Colonic mucosa (tissue), 4 donors: ENCODE results near the gene MYO10. TPM values are rescaled to one million over a fixed set of nuclear protein-coding genes. Genes with fewer than 3 reads are reported as not detected.

Experiments used
- DNase-seq: peaks from one replicate; pipeline ENCODE4 v3.0.0-alpha.2; 2020
- H3K27ac ChIP-seq: fragments of 200-600 bp; one replicate; pipeline ENCODE4 v1.8.0; 2021
- H3K27me3 ChIP-seq: fragments of 200-600 bp; one replicate; pipeline ENCODE4 v1.8.0; 2021
- H3K36me3 ChIP-seq: fragments of 200-600 bp; one replicate; pipeline ENCODE4 v1.8.0; 2021
- H3K4me1 ChIP-seq: fragments of 200-600 bp; one replicate; pipeline ENCODE4 v1.8.0; 2021; ENCODE audit warnings: mild to moderate bottlenecking
- H3K4me3 ChIP-seq: fragments of 200-600 bp; one replicate; pipeline ENCODE4 v1.8.0; 2021
- H3K9ac ChIP-seq, 2 donors: one replicate each; pipeline ENCODE4 v1.7.0; 2013; ENCODE audit warnings: control low read depth in 2 of 2, low read depth in 2 of 2, low read length in 2 of 2
- H3K9me3 ChIP-seq: fragments of 200-600 bp; one replicate; pipeline ENCODE4 v1.8.0; 2021
- intact Hi-C: fragments of 100-400 bp; cut with DNase I; formaldehyde crosslinking; loops from one replicate; pipeline ENCODE4 v1.14.1; 2022
- total RNA-seq, 2 donors: library from RNA; stranded (reverse); fragmentation: NEBNext Ultra II Directional in 1 of 2; extraction: Animal tissue kit (Norgen Biotek cat#: 25700) in 1 of 2; gene quantifications; one replicate each; pipeline ENCODE4 v1.2.1, GENCODE V29; 2021
- TF ChIP-seq, protein P1 (sequence below): fragments of 200-600 bp; IDR thresholded peaks from one replicate; pipeline ENCODE4 v1.8.0; 2022; ENCODE audit warnings: antibody characterized with exemption, mild to moderate bottlenecking
- donor health status: healthy.
- donor health status: DM: no; HTN: no; CAD: no.
- donor health status: DM: no; HTN: no; CAD: no.

The MYO10 gene
- total RNA-seq, 2 donors from 2014 or later, result 57.9 to 61.9 TPM

DNA sequence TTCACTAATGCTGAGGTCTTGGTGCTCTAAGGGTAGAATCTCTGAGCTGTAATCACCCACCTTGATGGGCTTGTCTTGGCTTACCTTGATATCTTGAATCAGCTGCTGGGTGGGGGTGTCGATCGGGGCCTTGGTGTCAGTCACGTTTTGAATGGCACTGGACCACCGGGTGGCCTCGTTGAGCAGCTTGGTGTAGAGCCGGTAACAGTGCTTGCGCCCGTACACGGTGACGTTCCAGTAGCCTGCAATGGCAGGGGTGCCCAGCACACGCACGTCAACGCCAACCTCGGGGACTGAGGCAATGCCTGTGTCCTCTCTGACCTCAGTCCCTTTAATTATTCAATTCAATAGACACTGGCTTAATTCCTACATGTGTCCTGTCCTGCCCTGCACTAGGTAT is 256.2 kb downstream of the MYO10 start:
- no peak for DNase-seq

DNA sequence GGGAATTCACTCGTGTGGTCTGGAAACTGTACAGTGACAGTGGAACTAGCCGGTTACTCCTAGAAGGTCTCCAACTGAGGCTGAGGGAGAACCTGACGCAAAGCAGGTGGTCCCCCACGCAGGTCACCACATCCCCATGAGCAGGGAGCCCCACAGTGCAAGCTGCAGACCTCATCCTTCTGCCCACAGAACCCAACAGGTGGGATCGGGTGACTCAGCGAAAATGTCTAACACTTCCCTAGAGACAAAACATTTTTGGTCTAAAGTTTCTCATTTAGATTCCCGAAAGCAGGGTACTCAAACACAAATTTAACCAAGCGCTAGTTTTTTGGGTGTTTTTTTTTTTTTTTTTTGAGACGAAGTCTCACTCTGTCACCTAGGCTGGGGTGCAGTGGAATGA is 256.9 kb downstream of the MYO10 start:
- Histone ChIP-seq H3K9me3 (no peaks in the 10 kb centered on the region), H3K9ac (no peak overlapping the region), H3K27me3 (no peaks in the 10 kb centered on the region), H3K4me1 (no peaks in the 10 kb centered on the region), H3K4me3 (no peak overlapping the region), H3K36me3 (peaks cover 4% of the 10 kb centered on the region), H3K27ac (no peak overlapping the region)
- TF ChIP-seq, protein P1, sequence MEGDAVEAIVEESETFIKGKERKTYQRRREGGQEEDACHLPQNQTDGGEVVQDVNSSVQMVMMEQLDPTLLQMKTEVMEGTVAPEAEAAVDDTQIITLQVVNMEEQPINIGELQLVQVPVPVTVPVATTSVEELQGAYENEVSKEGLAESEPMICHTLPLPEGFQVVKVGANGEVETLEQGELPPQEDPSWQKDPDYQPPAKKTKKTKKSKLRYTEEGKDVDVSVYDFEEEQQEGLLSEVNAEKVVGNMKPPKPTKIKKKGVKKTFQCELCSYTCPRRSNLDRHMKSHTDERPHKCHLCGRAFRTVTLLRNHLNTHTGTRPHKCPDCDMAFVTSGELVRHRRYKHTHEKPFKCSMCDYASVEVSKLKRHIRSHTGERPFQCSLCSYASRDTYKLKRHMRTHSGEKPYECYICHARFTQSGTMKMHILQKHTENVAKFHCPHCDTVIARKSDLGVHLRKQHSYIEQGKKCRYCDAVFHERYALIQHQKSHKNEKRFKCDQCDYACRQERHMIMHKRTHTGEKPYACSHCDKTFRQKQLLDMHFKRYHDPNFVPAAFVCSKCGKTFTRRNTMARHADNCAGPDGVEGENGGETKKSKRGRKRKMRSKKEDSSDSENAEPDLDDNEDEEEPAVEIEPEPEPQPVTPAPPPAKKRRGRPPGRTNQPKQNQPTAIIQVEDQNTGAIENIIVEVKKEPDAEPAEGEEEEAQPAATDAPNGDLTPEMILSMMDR, result no peak
- intact Hi-C loops, result loop anchor here (10.0 kb wide), 1 partner anchor 526 kb away; no protein-coding TSS in a partner anchor
- no peak for DNase-seq

More for the DNA sequence above, 256.2 kb downstream of the MYO10 start:
- H3K9me3 ChIP-seq, result no peaks in the 10 kb centered on the region
- TF ChIP-seq, protein P1, result no peak
- H3K4me3 ChIP-seq, result no peak overlapping the region
- no peak overlapping the region for H3K27ac ChIP-seq
- no peaks in the 10 kb centered on the region for H3K4me1 ChIP-seq
- peaks cover 4% of the 10 kb centered on the region for H3K36me3 ChIP-seq
- H3K27me3 ChIP-seq, result no peaks in the 10 kb centered on the region
- intact Hi-C loops, result loop anchor here (10.0 kb wide), 2 partner anchors 75 to 525 kb away; no protein-coding TSS in a partner anchor
- no peak overlapping the region for H3K9ac ChIP-seq

DNA sequence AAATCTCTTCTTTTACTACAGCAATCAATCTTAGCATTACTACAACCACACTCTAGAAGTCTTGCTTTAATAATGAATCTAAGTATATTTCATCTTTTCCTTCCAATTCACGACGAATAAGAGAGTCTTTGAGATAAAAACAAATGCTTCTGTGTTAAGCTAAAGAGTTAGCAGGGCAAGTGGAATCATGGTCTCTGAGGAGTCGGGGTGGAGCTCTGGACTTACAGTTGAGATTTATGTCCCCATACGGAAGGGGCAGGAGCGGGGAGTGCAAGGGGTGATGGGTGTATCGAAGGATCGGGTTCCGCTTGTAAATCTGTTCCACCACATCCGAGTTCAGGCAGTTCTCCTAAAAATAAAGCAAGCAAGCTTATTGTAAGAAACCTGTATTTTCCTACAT is 260.3 kb downstream of the MYO10 start:
- H3K9me3 ChIP-seq, result no peaks in the 10 kb centered on the region
- H3K36me3 ChIP-seq, result peaks cover 5% of the 10 kb centered on the region
- H3K4me3 ChIP-seq, result no peak overlapping the region
- no peak overlapping the region for H3K27ac ChIP-seq
- no peaks in the 10 kb centered on the region for H3K27me3 ChIP-seq
- H3K9ac ChIP-seq, result no peak overlapping the region
- no peaks in the 10 kb centered on the region for H3K4me1 ChIP-seq
- intact Hi-C loops, result loop anchor here (10.0 kb wide), 1 partner anchor 529 kb away; no protein-coding TSS in a partner anchor
- DNase-seq, result no peak
- TF ChIP-seq, protein P1, result no peak

DNA sequence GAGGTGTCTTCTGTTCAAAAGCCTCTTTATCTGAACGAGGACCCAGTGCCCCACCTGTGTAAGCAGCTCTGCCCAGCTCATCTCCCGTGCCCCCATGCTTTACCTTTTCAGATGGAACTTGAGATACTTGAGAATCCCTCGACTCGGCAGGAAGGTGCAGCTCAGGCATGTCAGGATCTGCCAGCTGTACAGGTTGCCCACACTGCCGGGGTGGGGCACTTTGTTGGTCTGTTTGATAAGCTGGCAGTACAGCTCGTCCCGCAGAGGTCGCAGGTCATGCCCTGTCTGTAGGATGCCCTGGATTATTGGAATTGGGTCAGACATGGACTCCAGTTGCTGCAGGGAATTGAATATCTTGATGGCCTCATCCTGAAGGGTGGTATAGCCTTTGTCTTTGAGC is 261.3 kb downstream of the MYO10 start:
- peaks cover 5% of the 10 kb centered on the region for H3K36me3 ChIP-seq
- H3K27me3 ChIP-seq, result no peaks in the 10 kb centered on the region
- no peak overlapping the region for H3K27ac ChIP-seq
- H3K9ac ChIP-seq, result no peak overlapping the region
- no peaks in the 10 kb centered on the region for H3K4me1 ChIP-seq
- no peak overlapping the region for H3K4me3 ChIP-seq
- H3K9me3 ChIP-seq, result no peaks in the 10 kb centered on the region
- TF ChIP-seq, protein P1, result no peak
- no peak for DNase-seq
- intact Hi-C loops, result loop anchor here (10.0 kb wide), 1 partner anchor 530 kb away; no protein-coding TSS in a partner anchor

DNA sequence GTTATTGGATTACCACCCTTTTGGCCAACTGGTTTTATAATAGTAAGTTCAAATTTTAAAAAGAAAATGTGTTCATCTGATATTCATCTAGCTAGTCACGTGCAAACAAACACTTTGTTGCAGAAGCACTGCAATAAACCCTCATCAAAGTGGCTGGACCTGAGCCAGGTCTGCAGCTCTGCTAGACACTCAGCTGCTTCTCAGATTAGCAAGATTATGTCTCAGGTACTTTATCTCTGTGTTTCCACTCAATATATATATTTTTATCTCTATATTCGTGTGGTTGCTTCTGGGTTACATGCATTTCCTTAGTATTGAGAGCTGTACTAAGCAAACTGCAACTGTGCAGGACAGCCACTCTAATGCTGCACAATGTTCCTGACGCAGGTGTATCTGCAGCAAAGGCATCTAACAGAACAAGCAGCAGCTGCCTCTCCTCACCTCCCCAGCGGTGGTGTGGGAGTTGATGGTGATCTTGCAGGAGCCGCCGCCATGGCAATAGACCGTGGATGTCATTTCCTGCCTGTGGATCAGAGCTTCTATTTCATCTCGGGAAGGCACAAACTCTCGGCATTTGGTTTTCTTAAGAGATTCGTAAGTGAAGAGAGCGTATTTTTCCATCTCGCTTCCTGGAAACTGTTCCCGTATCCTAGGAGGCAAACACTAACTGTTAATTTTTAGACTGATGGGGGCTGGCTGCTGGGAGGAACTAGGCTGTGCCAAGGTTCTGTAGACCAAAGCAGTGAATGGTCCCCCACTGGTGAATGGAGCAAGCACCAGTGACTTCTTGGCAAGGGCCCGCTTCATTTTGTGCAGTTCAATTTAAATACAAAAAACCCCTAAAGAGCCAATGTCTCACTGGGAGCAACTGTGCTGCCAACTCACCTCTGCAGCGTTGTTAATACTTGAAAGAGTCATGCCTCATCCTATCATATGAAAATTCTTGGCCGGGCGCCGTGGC is 262.6 kb downstream of the MYO10 start:
- DNase-seq, result no peak
- TF ChIP-seq, protein P1, result no peak
- H3K27ac ChIP-seq, result no peak overlapping the region
- peaks cover 5% of the 10 kb centered on the region for H3K36me3 ChIP-seq
- H3K4me1 ChIP-seq, result no peaks in the 10 kb centered on the region
- no peaks in the 10 kb centered on the region for H3K9me3 ChIP-seq
- H3K9ac ChIP-seq, result no peak overlapping the region
- no peaks in the 10 kb centered on the region for H3K27me3 ChIP-seq
- no peak overlapping the region for H3K4me3 ChIP-seq
- intact Hi-C loops, result loop anchor here (10.0 kb wide), 1 partner anchor 531 kb away; no protein-coding TSS in a partner anchor
